ENCODE data around the gene ACADVL.
"Not testable (repeated sequence)": the region's sequence is repeated elsewhere in the genome, so short reads cannot be mapped to it uniquely, and the experiment has no call there.

ACADVL gene

DNA sequence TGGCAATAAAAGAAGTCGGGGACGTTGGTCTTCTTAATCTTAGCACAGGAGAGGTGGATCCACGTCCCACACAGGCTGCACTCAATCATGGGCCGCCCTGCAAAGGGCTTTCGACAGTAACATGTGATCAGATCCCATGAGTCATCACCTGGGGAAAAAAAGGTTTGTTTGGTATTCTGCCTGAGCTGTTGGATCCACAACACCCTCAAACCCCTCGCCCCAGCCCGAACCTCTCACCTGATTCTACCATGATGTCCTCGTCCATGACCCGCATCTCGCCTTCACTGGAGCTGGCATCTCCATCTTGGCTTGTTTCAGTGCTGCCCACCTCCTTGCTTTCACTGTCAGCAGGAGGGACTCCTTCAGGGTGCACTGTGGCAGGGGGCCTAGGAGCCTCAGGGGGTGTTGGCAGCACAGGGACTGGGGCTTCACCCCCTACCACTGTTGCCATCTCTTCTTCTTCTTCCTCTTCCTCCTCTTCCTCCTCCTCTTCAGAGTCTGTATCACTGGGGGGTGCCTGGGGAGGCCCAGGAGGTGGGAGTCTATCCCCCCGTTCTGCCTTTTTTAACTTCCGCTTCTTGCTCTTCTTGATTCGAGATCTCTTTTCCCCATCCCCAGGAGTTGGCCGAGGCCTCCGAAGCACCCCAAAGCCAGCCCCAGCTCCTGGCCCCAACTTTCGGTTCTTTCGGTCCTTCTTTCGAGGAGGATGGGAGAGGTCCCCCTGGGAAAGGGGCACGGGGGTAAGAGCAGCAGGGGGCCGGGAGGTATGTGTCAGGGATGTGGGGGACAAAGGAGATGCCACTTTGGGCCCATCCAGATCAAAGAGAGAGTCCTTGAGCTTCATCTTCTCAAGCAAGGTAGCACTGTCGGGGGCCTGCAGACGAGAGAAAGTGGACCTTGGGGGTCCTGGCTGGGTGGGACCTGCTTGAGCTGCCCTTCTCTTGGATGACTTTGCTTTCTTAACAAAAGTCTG, 16.2 kb downstream of the ACADVL start:
- no peak for DNase-seq

DNA sequence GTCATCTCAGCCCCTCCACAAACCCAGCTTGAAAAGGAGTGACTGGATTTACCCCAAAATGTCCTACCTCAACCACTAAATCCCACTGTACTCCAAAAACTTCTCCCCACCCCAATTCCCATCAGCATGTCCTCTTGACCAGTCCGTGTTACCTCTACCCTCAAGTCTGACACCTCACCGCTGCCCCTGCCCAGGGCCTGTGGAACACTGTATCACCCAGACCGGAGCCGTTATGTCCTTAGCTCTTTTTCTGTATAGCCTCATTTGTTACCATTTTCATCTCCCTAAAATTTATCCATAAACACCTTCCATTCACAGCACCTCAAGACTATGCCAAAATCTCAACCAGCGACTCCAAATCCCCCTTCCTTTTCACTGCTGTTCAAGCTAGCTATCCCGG, 17.1 kb downstream of the ACADVL start:
- DNase-seq = no peak

DNA sequence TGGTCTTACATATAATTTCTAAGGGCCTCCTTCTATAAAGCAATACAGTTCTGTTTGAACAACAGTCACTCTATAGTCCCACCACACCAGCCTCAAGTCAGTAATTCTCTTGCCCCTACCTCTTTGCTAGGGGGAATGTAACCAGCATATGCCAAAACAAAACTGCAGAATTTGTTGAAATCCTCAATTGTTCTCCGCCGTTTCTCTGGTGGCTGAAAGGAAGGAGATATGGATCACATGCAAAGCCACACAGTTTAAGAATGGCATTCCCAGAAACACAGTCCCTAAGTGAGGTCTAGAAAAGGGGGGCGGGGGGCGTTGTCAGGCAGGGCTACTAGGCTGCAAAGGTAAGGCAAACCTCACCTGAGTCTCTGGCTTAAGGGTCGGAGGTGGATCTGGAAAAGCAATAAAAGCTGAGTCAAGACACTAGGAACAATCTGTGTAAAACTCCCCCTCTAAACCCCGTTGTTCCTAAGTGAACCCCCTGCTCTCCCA, 17.6 kb downstream of the ACADVL start:
- DNase-seq = no peak

DNA sequence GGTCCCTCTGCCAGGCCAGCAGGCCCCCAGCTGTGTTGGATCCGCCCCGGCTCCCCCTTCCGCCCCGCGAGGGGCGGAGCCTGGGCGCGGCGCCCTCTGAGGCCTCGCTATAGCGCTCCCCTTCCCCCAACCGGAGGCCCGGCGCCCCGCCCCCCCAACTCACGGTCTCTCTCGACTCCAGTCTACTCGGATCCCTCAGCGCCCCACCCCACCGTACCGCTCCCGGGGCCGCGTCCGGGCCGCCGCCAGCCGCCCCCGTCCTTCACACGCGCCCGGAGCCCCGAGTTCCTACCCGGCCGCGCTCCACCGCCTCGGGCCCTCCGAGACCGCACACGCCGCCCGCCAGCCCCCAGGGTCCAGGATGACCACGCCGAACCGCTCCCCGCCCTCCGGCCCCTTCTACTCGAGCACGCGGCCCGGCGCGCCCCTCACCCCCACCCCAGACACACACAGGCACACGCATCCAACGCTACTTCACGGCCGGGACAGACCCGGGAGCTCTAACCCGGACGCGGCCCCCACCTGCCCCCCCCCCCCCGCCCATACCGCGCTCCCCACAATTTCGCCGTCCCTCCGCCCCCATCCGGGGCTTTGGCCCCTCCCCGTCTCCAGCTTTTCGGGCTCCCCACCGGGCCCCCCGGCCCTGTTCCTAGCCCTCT, 18.2 kb downstream of the ACADVL start:
- peak; percentile 60 for DNase-seq

DNA sequence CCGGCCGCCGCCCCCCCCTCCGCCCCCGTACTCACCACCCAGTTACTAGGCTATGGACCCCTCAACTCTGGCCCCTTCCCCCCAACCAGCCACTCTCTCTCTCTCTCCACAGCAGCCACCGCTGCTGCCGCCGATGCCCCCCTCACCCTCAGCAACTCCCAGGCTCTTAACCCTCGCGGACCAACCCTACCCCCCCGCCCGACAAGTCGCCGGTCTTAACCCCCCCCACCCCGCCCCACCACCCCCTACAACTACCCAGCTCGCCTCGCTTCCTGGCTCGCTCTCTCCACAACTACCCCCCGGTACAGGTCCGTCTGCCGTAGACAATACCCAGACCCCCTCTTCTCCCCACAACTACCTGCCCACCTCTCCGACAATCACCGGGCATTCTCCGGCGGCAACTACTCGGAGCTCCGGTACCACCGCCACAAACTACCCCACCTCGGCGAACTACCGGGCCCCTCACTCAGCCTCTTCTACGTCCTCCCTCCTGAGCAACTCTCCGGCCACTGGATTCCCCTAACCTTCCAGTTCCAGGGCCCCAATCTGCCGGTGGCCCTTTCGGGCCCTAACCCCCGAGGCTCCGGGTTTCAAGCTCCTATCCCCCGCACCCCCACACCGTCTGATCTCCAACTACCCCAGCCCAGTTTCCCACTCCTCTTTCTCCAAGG, 18.8 kb downstream of the ACADVL start:
- DNase-seq = peak; percentile 38

DNA sequence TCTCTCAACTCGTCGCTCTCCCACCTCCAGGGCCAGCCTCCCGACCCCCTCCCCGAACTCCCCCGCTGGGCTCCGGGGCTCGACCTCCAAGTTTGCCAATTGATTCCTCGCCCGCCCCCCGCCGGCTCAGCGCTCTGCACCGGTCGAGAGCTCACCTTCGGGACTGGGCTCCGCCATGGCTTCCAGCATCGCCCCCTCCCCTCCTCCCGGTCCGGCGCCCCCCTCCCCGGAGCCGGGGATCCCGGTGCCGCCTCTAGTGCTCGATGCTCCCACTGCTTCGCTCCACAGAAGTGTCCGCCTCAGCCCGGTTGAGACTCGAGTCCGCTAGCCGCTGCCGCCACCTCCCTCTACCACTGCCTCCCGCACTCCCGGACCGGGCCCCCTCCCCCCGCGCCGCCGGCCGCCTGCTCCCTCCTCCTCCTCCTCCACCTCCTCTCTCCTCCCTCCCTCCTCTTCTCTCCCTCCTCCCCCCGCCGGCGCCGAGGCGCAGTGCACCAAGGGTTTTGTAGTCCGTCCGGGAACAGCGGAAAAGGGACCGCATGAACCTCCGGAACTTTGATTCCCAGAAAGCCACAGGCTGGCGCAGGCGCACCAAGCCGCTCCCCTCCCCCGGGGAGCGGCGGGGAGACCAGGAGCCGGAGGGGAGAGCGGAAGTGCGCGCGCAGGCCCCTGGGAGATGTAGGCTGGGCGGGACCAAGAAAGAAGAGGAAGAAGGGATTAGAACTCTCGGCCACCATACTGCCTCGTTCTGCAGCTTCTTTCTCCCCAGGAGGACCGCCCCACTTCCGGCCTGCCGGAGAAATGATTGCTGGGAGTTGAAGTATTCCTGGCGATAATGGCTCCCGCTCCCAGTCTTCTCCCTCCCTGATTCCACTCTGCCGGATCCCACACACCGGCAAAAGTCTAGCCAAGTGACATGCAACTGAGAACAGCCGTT, 19.6 kb downstream of the ACADVL start, which contains the start of gene PHF23:
Gene PHF23 (minus strand): TSS at position 367 of the 937 bp plus-strand sequence. CDS start 178 bp downstream, at position 189.
- peak; percentile 89 for DNase-seq

DNA sequence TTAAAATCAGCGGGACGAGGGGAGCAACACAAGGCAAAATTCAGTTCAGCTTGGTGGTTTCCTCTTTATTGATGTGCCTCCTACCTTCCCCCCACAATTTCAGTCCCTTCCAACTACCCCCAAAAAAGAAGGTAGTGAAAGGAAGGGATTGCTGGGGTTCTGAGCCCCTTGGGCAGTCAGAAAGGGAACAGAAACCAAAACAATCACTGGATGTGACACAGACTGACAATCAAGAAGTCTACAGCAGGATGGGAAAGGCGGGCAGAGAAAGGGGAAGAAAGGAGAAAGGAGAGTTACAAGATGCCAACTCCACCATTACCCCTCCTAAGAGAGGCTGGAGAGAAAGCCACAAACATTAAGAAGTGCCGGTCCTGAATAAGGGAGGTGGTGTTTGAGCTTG, 20.6 kb downstream of the ACADVL start:
- no peak for DNase-seq

DNA sequence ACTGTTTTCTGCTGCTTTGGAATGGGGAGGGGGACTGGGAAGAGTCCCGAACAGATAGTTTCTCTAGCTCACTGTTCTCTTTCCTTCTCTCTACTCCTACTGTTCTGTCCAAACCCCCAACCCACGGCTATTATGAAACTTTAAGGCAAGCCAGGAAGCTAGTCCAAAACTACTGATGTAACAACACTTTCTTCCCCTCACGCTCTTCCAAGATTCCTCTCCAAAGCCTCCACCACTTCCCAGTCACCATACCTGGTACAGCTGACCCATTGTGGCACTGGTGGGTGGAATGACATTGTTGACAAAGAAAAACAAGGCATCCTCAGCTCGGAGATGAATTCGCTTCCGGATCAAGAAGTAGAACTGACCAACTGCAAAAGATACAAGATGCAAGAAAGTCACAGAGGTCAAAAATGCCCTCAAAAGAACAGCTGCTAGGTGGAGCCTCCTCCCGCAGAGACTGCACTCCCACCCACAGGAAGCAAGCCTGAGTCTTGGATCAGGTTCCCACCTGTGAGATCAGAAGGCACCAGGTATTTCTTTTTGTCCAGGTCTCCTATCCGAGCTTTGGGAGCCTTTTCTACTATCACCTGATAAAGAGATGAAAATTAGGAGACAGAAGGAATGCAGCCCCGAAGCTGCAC, 21.5 kb downstream of the ACADVL start:
- DNase-seq = no peak

DNA sequence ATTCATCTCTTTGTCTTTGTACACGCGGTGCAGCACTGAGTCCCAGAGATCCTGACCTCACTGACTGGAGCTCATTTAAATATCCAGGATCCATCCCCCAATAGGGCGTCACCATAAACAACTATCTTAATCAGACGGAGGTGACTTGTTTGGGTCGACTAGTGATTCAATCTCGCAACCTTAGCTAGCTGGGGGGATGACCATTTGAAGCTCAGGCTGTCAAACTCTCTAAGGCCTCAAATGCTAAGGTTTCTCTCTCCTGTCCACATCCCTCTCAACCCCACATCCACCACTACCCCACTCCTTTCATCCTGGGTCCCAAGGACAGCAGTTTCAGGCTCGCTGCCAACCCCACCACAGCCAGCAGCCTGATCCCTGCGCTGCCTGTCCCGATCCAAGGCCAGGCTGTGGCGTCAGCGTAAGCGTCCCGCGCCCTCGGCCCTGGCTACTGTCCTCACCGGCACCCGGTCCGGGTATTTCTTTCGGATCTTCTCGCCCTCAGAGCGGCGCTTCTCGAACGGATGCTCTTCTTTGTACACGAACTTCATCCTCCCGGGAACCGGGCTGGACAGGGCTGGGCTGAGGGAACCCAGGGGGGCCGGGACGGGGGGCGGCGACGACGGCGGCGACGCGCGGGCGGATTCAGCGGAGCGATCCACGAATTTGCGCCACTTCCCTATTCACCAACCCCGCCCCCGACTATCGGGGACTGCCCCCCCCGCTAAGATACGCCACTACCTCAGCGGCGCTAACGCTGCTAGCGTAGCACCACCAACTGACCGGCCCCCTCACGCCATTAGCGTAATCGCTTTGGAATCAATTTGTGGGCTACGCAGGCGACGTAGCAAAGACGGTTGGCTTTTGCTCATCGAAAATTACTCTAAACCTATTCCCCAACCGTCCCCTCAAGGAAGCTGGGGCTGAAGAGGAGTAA, 22.3 kb downstream of the ACADVL start, which contains the start of gene GABARAP:
Gene GABARAP (minus strand): TSS at position 667 of the 934 bp plus-strand sequence. CDS start 119 bp downstream, at position 548.
- peak; percentile 74 for DNase-seq

DNA sequence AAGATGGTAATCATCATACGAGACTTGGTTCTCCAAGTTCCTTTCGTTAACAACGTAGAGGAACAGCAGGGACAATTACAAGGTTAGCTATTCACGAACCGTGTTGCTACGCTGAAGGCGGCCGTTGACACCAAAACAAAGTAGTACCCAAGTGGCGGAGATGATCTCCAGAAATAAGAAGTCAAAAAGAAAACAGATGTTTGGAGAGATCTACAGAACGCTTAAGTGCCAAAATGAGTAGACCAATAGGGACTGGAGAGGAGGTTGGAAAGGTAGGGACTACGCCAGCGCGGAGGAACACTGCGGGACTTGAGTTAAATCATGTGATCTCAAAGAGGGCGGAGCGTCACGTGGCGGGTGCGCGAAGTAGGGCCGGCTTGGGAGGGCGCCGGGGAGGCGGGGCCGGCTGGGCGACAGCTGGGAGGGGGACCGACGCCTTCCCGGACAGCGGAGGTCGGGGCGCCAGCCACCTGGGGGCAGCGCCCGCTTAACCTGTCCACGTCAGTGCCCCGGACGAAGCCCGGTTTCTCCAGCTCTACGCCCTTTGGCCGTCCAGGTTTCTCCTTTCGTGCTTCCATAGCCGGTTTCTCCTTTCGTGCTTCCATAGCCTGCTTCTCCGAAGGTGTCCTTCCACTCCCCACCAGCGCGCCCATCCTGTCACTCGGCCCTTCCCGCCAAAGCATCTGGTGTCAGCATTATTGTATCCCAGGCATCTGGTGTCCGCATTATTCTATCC, 23.1 kb downstream of the ACADVL start:
- peak; percentile 59 for DNase-seq

DNA sequence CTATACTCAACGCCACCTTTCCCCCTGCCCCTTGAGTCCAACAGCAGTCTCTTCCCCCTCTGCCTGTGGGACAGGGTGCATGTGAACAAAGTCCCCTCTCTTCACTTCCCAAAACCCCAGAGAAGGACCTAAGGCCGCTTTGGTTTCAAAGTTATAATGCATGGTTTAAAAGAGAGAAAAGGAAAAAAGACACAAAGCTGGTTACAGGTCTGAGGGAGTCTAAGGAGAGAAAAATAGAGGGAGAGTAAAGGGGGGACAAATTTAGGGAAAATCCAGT, 23.7 kb downstream of the ACADVL start:
- DNase-seq = no peak

DNA sequence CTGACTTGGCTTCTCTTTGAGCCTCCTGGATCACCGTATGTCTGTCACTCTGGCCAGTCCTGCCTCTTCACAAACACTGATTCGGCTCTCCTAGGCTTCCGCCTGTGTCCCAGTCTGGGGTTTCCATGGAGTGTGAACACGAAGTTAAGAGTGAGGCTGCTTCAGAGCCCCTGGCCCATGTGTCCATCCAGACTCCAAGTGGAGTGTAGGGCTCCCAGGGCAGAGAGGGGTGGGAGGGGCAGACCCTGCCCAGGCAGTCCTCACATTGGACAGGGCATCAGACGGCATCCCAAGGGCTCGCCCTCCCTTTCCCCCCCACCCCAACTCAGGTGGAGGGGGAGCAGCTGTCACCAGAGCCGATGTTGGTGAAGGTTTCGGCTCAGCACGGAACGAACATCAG, 24.1 kb downstream of the ACADVL start:
- DNase-seq = not testable (repeated sequence)

DNA sequence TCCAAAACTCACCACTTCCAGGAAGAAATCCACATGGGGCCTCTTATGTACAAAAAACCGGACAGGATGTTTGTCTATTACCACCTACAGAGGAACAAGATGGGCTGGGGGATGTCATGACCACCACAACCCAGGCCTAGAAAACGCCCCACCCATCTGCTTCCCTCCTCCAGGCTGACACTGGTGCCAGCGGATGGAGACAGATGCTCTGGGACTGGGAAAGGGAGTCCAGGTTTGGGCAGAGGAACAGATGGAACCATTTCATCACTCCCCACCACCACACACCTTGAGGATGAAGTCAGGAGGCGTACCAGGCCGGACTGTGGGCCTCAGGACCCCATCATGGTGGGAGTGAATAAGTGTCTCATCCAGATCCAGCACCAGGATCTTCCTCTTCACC, 27.0 kb downstream of the ACADVL start:
- DNase-seq = no peak

DNA sequence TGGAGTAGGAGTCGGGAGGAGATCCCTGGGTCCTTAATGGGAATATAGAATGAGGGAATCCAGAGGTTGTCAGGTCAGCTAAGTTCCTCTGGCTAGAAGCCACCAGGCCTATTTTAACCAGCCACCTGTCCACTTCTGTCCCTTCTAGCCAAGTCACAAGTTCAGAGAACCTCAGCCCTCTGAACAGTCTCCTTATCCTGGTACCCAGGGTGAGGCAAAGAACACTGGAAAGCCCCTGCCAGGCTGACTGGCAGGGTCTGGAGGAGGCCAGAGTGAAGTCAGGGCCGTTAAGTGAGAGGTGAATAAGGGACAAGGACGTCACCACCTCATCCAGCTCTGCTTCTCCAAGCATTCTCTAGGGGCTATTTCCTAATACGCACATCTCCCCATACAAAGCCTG, 29.1 kb downstream of the ACADVL start:
- DNase-seq = no peak

DNA sequence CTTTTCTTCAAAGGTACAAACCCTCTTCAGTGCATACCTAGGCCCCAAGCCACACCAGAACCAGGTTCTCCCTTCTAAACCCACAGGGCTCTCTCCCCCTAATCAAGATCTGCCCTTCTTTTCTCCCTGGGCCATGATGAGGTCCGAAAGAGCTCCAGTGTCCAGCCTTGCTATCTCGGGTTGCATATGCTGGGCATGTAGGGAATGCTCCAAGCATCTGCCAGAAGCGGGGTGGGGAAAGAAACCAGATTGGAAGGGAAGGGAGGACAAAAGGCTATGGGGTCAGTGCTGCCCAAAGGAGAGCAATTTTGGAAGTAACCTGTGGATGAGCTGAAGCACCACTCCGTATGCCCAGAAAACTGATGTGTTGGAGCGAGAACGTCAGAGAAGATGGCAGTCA, 29.5 kb downstream of the ACADVL start:
- DNase-seq = no peak

DNA sequence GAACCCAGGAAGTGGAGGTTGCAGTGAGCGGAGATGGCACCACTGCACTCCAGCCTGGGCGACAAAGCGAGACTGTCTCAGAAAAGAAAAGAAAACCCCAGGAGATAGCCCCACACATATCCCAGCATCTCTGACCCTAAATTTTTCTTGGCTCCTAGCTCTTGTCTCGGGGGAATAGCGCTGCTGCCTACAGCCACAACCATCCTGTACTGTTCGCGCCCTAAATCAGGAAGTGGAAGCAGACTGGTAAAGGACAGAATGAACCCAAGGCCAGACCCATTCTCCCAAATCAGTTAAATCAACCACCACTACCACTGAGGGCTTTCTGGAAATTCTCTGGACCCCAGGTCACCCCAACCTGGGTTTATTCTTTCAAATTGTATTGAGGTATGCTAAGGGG, 30.1 kb downstream of the ACADVL start:
- DNase-seq = no peak

DNA sequence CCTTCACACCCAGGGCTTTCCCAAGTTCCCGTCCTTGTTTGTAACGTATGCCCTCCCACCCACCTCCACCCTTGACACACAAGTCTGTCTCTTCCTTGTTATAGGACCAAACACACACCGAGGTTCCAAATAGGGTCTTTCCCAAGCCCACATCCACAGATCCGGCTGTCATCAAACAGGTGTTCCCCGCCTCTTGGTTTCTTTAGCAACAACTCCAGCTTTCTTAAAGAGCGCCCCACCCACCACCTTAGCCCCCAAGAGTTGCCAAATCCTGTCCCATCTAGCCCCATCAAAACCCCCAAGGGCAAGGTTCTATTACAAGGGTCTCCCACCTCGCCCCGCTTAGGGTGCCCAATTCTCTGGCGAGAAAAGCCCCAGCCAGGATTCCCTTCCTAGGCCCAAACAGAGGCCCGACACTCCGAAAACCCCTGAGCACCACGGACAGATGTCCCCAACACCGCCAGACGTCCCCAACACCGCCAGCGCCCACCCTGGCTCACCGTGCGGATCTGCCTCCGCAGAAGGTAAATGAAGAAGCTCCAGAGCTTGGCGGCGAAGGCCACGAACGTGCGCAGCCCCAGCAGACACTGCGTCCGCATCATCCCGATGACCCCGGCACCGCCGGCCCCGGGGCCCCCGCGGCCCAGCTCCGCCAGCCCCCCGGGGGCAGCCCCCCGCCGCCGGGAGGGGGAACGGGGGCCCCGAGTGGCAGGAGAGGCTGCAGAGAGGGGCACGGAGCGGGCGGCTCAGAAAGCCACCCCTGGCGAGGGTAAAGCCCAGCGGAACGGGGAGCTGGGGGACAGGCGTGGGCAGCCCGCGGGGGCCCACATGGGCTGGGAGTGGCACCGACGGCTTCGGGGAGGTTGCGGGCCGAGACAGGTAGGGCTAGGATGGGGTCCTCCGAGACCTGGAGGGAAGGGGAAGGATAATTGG, 31.2 kb downstream of the ACADVL start:
- DNase-seq = no peak

DNA sequence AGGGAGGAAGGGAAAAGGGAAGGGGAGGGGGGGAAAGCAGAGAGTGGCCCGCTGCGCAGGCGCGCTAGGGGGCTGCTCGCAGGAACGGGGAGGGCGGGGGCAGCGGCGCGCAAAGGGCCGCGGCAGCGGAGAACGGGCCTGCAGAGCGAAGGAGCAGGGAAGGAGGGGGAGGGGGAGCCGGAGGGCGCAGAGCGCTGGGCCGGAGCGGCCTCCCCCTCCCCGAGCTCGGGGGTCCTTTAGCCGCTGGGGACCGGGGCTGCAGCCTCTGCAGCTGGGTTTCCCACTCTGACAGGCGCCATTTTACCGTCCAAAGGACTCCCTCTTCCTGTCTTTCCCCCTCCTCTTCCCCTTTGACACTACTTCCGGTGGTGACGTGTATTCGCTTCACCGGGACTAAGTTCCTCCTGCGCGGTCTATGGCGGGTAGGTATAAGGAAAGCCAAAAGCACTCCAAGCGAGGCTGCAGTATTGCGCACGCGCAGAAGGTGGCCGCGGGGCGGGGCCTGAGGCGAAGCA, 32.0 kb downstream of the ACADVL start, which contains the start of gene CTDNEP1:
Gene CTDNEP1 (minus strand): TSS at position 74 of the 515 bp plus-strand sequence. CDS start 438 bp downstream, outside the sequence.
- DNase-seq = peak; percentile 91
